ENCODE results near the gene MAP2K2.

Gene MAP2K2

GRCh38 chr19:4046946-4047683 is 76.8 kb downstream of the MAP2K2 start:
- DNase-seq (ENCODE audit: extremely low read depth in 1 of 2, low read depth in 1 of 2) = no peak

GRCh38 chr19:4046362-4046691 is 77.6 kb downstream of the MAP2K2 start:
- no peak for DNase-seq (ENCODE audit: extremely low read depth in 1 of 2, low read depth in 1 of 2)

- no peak for DNase-seq (ENCODE audit: extremely low read depth in 1 of 2, low read depth in 1 of 2)
Observed at GRCh38 chr19:4045597-4046361, 78.1 kb downstream of the MAP2K2 start.

DNA sequence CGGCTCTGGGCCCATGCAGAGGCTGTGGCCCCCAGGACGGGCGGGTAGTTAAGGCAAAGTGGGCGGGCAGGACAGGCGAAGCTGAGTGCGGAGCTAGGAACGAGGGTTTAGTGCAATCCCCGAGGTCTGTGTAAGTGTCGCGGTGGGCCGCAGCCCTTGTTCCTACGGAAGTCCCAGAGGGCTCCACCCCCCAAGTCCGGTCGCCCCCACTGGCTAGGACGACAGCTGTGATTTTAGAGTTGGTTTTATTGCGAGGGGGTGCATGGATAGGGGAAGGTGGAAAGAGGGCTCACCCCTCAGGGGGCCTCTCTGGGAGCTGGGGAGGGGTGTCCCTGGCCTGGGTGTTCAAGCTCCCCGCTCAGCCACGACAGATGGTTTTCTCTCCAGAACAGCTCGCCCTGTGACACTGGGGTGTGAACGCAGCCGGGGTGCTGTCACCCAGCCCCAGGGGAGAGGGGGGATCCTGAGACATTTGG is 78.9 kb downstream of the MAP2K2 start:
- no peak for DNase-seq (ENCODE audit: extremely low read depth in 1 of 2, low read depth in 1 of 2)

DNA sequence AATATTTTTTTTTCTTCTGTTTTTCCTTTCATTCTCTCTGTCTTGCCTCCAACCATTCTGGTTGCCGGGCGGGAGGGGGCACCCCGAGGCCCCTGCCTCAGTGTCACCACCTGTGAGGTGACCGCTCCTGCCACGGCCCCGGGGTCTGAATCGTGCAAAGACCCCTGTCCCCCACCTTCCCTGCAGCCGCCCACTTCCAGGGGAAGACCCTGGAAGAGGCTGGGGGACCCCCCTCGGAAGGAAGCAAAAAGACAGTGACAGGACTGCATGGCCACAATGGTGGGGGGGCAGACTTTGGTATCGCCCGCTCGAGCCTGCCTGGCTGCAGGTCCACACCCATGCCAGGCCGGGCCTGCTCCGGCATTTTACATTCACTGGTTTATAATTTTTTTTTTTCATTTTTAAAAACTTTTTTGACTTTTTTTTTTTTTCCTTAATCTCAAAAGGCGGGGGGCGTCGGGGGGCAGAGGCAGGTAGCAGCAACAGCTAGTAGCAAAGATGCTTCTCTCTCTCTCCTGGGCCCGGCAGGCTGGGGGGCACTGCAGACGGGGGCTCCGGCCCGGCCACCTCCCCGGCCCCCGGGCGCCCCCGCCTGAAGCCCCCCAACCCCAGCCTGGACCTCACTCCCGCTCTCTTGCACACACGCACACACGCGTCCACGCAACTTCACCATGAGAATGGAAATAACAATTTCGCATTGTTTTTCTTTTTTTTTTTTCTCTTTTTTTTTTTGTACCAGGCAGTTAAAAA is 79.8 kb downstream of the MAP2K2 start:
- no peak for DNase-seq (ENCODE audit: extremely low read depth in 1 of 2, low read depth in 1 of 2)

GRCh38 chr19:4043401-4043800 is 80.5 kb downstream of the MAP2K2 start:
- DNase-seq (ENCODE audit: extremely low read depth in 1 of 2, low read depth in 1 of 2) = no peak

DNA sequence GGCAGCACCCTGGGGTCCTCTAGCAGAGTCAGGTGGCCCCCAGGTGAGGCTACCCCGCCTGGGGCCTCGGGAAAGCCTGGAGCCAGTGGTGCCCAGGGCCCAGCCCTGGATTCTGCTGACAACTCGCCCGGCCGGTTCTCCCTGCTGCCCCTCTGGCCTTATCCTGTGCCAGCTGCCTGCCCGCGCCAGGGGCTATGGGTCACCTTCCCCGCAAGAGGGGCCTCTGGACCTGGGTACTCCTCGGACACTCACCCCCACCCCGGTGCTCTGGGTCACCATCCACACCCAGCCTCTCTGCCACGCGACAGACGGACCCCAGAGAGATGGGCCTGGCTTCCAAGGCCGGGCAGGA is 81.2 kb downstream of the MAP2K2 start:
- no peak for DNase-seq (ENCODE audit: extremely low read depth in 1 of 2, low read depth in 1 of 2)

DNA sequence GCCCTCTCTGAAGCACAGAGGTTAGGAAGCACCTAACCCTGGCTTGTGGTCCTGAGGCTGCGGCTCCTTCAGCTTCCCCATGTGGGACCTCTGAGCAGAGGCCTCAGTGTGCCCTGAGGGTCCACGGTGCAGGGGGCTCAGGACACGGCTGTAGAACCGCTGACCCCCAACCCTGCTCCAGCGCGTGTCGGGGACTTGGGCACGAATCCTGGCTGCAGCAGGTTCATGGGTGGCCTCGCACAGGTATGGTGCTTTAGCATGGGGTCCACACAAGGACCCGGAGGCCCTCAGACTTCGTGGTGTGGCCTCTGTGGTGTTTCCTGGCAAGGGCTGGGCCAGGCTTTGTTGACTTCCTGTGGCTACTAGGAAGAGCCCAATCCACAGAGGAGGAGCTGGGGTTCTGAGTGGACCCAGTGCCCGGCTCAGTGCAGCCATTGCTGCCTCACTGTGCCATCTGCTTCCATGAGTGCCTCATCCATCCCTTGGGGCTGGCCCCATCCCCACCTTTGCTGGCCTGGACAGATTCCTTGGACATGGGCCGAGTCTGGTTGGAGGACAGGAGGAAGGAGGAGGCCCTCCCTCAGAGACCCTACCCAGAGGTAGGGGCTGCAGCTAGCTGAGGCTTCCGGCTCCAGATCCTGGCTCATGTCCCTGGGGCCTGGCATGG is 81.7 kb downstream of the MAP2K2 start:
- no peak for DNase-seq (ENCODE audit: extremely low read depth in 1 of 2, low read depth in 1 of 2)

Measured in stimulated activated CD8-positive, alpha-beta memory T cell treated with anti-CD3 and anti-CD28 coated beads, Interleukin-7, amount 100 ng/mL, for 48 hours (primary cell).